Keratinocyte (primary cell): ENCODE results near the gene TFIP11. TPM values are rescaled to one million over a fixed set of nuclear protein-coding genes. Genes with fewer than 3 reads are reported as not detected.

Source experiments
- DNase-seq: peaks from one replicate; pipeline ENCODE4 v3.0.0-alpha.2; 2011; ENCODE audit warnings: low read depth, missing footprints, low spot score
- FAIRE-seq: peaks from 2 replicates; lab custom pipeline; 2011; peaks lifted over from hg19 to GRCh38; lab: Jason Lieb, UNC
- H2AFZ ChIP-seq: 2 replicates; pipeline ENCODE4 v1.6.0; 2012; ENCODE audit warnings: low read length, control low read depth, inconsistent platforms; ENCODE audit not compliant: control insufficient read depth
- H3K27ac ChIP-seq: 2 replicates; pipeline ENCODE4 v1.5.1; 2011; ENCODE audit warnings: low read length; ENCODE audit not compliant: control insufficient read depth, insufficient read depth
- H3K27me3 ChIP-seq: 3 replicates; pipeline ENCODE4 v1.6.0; 2011; ENCODE audit warnings: low read length; ENCODE audit not compliant: control insufficient read depth, insufficient read depth; ENCODE audit errors: extremely low read depth
- H3K36me3 ChIP-seq, 2 experiments: 2 replicates in 1 of 2; 3 replicates in 1 of 2; pipeline ENCODE4 v1.5.1; 2011; ENCODE audit warnings: low read length in 2 of 2, mild to moderate bottlenecking in 1 of 2; ENCODE audit not compliant: control insufficient read depth in 2 of 2, insufficient read depth in 2 of 2; ENCODE audit errors: extremely low read depth in 1 of 2
- H3K4me1 ChIP-seq: 3 replicates; pipeline ENCODE4 v1.5.1; 2011; ENCODE audit warnings: low read length; ENCODE audit not compliant: control insufficient read depth, insufficient read depth; ENCODE audit errors: extremely low read depth
- H3K4me2 ChIP-seq: 3 replicates; pipeline ENCODE4 v1.6.0; 2011; ENCODE audit warnings: low read depth, low read length; ENCODE audit not compliant: control insufficient read depth, insufficient read depth; ENCODE audit errors: extremely low read depth
- H3K4me3 ChIP-seq, 3 experiments: fragments of 200-600 bp in 1 of 3; sonication (generic) in 1 of 3; 2 replicates in 2 of 3; 3 replicates in 1 of 3; pipeline ENCODE4 v1.5.1; 2011 to 2016; ENCODE audit warnings: low read length in 3 of 3, mild to moderate bottlenecking in 3 of 3, control low read depth in 2 of 3, inconsistent platforms in 1 of 3, low read depth in 1 of 3, mixed read lengths in 1 of 3, mixed run types in 1 of 3, moderate library complexity in 1 of 3; ENCODE audit not compliant: control insufficient read depth in 2 of 3, insufficient read depth in 2 of 3; ENCODE audit errors: extremely low read depth in 1 of 3
- H3K79me2 ChIP-seq: 2 replicates; pipeline ENCODE4 v1.6.0; 2012; ENCODE audit warnings: low read length; ENCODE audit not compliant: control insufficient read depth, insufficient read depth
- H3K9ac ChIP-seq: 3 replicates; pipeline ENCODE4 v1.6.0; 2011; ENCODE audit warnings: low read length; ENCODE audit not compliant: control insufficient read depth, insufficient read depth; ENCODE audit errors: extremely low read depth
- H3K9me1 ChIP-seq: 3 replicates; pipeline ENCODE4 v1.6.0; 2011; ENCODE audit warnings: low read length; ENCODE audit not compliant: control insufficient read depth, insufficient read depth; ENCODE audit errors: extremely low read depth
- H3K9me3 ChIP-seq: 2 replicates; pipeline ENCODE4 v1.5.1; 2012; ENCODE audit warnings: low read depth, low read length; ENCODE audit not compliant: control insufficient read depth
- H4K20me1 ChIP-seq: 3 replicates; pipeline ENCODE4 v1.6.0; 2011; ENCODE audit warnings: low read length; ENCODE audit not compliant: control insufficient read depth, insufficient read depth; ENCODE audit errors: extremely low read depth
- EZH2 ChIP-seq: IDR thresholded peaks from one replicate; pipeline ENCODE4 v1.6.1; 2012; ENCODE audit warnings: inconsistent platforms, mild to moderate bottlenecking, low read length, moderate library complexity
- dilution Hi-C: fragments of 300-500 bp; cut with MboI; formaldehyde crosslinking; loops from one replicate; pipeline ENCODE4 v1.7.0; 2020; ENCODE audit warnings: low sequenced_read_pairs; ENCODE audit not compliant: extremely low pct_ligation_motif_present
- polyA plus RNA-seq, 5 experiments: library from polyadenylated mRNA; depleted of rRNA in 3 of 5; stranded (reverse) in 3 of 5; stranded (forward) in 1 of 5; unstranded in 1 of 5; fragments of >200 nt; gene quantifications; 1 replicate in 1 of 5; 2 replicates in 3 of 5; 3 replicates in 1 of 5; pipeline versions ENCODE4 v1.2.1 to v1.2.3, GENCODE V29; 2011 to 2012; ENCODE audit warnings: missing spikeins in 2 of 5, low read depth in 1 of 5, low replicate concordance in 1 of 5
- TF ChIP-seq, protein P1 (sequence below), 3 experiments: IDR thresholded peaks in 1 of 3; conservative IDR thresholded peaks in 1 of 3; optimal IDR thresholded peaks in 1 of 3; 2 replicates in 2 of 3; 3 replicates in 1 of 3; pipeline versions ENCODE3 to v1.5.1; 2011; ENCODE audit warnings: low read length in 3 of 3, mild to moderate bottlenecking in 3 of 3, moderate library complexity in 2 of 3, control low read depth in 1 of 3, inconsistent platforms in 1 of 3; ENCODE audit not compliant: insufficient read depth in 2 of 3; ENCODE audit errors: extremely low read depth in 1 of 3

TFIP11 gene
- polyA plus RNA-seq, 1 donor (not counting 4 experiments of a cell fraction or from before 2014, with no cell fraction given): 30.3 TPM

DNA sequence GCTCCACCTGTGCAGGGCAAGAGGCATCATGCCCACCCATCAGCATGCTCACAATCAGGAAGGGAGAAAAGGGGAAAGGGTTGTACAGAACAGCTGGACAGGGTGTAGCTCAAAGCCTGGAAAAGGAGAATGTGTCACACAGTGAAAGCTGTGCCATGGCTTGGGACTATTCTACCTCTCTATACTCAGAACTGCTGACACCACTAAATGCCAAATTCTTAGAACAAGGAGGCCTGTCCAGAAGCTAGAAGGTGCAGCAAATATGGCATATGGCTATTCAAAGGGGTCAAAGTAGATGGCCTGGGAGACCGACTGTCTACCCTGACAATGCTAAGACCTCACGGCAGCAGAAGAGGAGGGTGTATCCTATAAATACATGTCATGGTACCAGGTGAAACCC lies 41.5 kb downstream of the TFIP11 start:
- no peaks in the 10 kb centered on the region for H3K79me2 ChIP-seq
- TF ChIP-seq, protein P1, sequence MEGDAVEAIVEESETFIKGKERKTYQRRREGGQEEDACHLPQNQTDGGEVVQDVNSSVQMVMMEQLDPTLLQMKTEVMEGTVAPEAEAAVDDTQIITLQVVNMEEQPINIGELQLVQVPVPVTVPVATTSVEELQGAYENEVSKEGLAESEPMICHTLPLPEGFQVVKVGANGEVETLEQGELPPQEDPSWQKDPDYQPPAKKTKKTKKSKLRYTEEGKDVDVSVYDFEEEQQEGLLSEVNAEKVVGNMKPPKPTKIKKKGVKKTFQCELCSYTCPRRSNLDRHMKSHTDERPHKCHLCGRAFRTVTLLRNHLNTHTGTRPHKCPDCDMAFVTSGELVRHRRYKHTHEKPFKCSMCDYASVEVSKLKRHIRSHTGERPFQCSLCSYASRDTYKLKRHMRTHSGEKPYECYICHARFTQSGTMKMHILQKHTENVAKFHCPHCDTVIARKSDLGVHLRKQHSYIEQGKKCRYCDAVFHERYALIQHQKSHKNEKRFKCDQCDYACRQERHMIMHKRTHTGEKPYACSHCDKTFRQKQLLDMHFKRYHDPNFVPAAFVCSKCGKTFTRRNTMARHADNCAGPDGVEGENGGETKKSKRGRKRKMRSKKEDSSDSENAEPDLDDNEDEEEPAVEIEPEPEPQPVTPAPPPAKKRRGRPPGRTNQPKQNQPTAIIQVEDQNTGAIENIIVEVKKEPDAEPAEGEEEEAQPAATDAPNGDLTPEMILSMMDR (optimal IDR thresholded peaks at IDR 0.05 in 1 of 3, IDR thresholded peaks at IDR 0.05 in 1 of 3, conservative IDR thresholded peaks at IDR 0.05 in 1 of 3; ENCODE audit: extremely low read depth in 1 of 3, insufficient read depth in 2 of 3, low read length in 3 of 3): no peak
- no peak for TF ChIP-seq EZH2
- H3K9me1 ChIP-seq: peaks cover 2% of the 10 kb centered on the region
- no peaks in the 10 kb centered on the region for H4K20me1 ChIP-seq
- H3K9me3 ChIP-seq: no peaks in the 10 kb centered on the region
- no peak for DNase-seq
- peaks cover 37% of the 10 kb centered on the region for H3K4me1 ChIP-seq
- peak overlapping the region in 1 of 3 experiments; percentile 17 for H3K4me3 ChIP-seq
- H3K27ac ChIP-seq: peak overlapping the region; percentile 92
- peaks cover 10 to 60% of the 10 kb centered on the region in 2 experiments for H3K36me3 ChIP-seq
- no peak overlapping the region for H2AFZ ChIP-seq
- no peaks in the 10 kb centered on the region for H3K27me3 ChIP-seq
- dilution Hi-C loops: no loop called here
- FAIRE-seq: no peak
- peak overlapping the region; percentile 69 for H3K4me2 ChIP-seq
- peak overlapping the region; percentile 57 for H3K9ac ChIP-seq

DNA sequence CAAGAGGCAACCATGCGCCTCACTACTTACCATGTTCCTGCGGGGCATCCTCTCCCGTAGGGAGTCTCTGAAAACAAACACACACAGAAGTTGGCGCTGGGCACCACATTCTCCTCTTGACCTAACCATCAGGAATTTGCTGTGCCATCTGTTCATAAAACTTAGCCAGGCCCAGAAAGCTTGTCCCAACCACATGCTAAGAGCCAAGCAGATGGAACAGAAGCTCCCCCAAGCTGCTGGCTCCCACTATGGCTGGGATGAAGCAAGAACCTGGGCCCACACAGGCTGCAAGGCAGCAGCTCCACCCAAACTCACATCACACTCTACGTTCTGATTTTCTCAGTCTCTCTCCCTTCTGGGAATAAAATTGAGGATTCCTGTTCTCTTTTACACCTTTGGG lies 46.1 kb downstream of the TFIP11 start:
- no peaks in the 10 kb centered on the region for H3K27me3 ChIP-seq
- peaks cover 41% of the 10 kb centered on the region for H3K4me1 ChIP-seq
- no peak for DNase-seq
- TF ChIP-seq EZH2: no peak
- TF ChIP-seq, protein P1 (optimal IDR thresholded peaks at IDR 0.05 in 1 of 3, IDR thresholded peaks at IDR 0.05 in 1 of 3, conservative IDR thresholded peaks at IDR 0.05 in 1 of 3; ENCODE audit: extremely low read depth in 1 of 3, insufficient read depth in 2 of 3, low read length in 3 of 3): no peak
- H3K9me3 ChIP-seq: no peaks in the 10 kb centered on the region
- dilution Hi-C loops: no loop called here
- no peak overlapping the region for H3K4me3 ChIP-seq
- H3K9me1 ChIP-seq: peaks cover 2% of the 10 kb centered on the region
- H3K27ac ChIP-seq: no peak overlapping the region
- no peaks in the 10 kb centered on the region for H4K20me1 ChIP-seq
- H3K4me2 ChIP-seq: no peak overlapping the region
- FAIRE-seq: no peak
- H3K9ac ChIP-seq: no peak overlapping the region
- peaks cover 16 to 80% of the 10 kb centered on the region in 2 experiments for H3K36me3 ChIP-seq
- no peaks in the 10 kb centered on the region for H3K79me2 ChIP-seq
- H2AFZ ChIP-seq: no peak overlapping the region
